Peyer's patch (tissue), 4 donors: ENCODE results near the gene RNF114. TPM values are rescaled to one million over a fixed set of nuclear protein-coding genes. Genes with fewer than 3 reads are reported as not detected.

Source experiments
- DNase-seq, 3 donors: peaks; one replicate each; pipeline ENCODE4 v3.0.0-alpha.2; 2017 to 2019
- H3K27ac ChIP-seq, 4 donors: fragments of 200-600 bp; sonication (generic); one replicate each; pipeline ENCODE4 v1.5.1; 2016 to 2019
- H3K27me3 ChIP-seq, 2 donors: fragments of 200-600 bp; sonication (generic); one replicate each; pipeline ENCODE4 v1.5.1; 2019
- H3K36me3 ChIP-seq, 3 donors: fragments of 200-600 bp; sonication (generic); one replicate each; pipeline ENCODE4 v1.5.1; 2016 to 2019
- H3K4me1 ChIP-seq, 4 donors: fragments of 200-600 bp; sonication (generic); one replicate each; pipeline ENCODE4 v1.5.1; 2016 to 2019
- H3K4me3 ChIP-seq, 4 donors: fragments of 200-600 bp; sonication (generic); 1 replicate in 3 of 4; 2 replicates in 1 of 4; pipeline ENCODE4 v1.5.1; 2016 to 2019; ENCODE audit warnings: mild to moderate bottlenecking in 1 of 4
- H3K9me3 ChIP-seq, 4 donors: fragments of 200-600 bp; sonication (generic); one replicate each; pipeline ENCODE4 v1.5.1; 2016 to 2019; ENCODE audit warnings: mild to moderate bottlenecking in 1 of 4
- POLR2A ChIP-seq, 2 donors: fragments of 450-650 bp; IDR thresholded peaks; one replicate each; pipeline ENCODE4 v1.5.1; 2017; ENCODE audit warnings: antibody characterized with exemption in 2 of 2, mild to moderate bottlenecking in 2 of 2, moderate library complexity in 2 of 2
- total RNA-seq, 4 donors: library from RNA; depleted of rRNA; stranded (reverse); fragments of >200 nt; gene quantifications; one replicate each; pipeline ENCODE4 v1.1.0, GENCODE V29; 2016
- TF ChIP-seq, protein P1 (sequence below), 6 experiments: fragments of 450-650 bp in 4 of 6; fragments of 200-600 bp in 2 of 6; sonication (generic) in 1 of 6; IDR thresholded peaks; one replicate each; pipeline ENCODE4 v1.5.1; 2017 to 2019; ENCODE audit warnings: antibody characterized with exemption in 6 of 6, mild to moderate bottlenecking in 3 of 6, moderate library complexity in 1 of 6

RNF114 gene
- total RNA-seq, 4 donors from 2014 or later, result 205 to 275 (median 259) TPM

DNA sequence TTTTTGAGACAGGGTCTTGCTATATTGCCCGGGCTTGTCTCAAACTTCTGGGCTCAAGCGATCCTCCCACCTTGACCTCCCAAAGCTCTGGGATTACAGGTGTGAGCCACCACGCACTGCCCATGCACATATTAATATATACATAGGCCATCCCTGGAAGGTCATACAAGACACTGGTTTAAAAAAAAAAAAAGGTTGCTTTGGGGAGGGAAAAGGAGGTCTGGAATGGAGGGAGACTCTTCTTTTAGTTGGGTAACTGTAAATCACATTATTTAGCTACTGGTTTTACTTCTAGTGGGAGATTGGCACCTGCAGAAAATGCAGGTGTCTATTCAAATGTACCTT, 42.5 kb downstream of the RNF114 start:
- DNase-seq, result no peak
- no peak overlapping the region for H3K27ac ChIP-seq
- H3K9me3 ChIP-seq, result no peaks in the 10 kb centered on the region
- H3K4me1 ChIP-seq, result peaks cover 3 to 24% (median 15%) of the 10 kb centered on the region in 4 donors
- TF ChIP-seq POLR2A (IDR thresholded peaks at IDR 0.05), result no peak
- TF ChIP-seq, protein P1, sequence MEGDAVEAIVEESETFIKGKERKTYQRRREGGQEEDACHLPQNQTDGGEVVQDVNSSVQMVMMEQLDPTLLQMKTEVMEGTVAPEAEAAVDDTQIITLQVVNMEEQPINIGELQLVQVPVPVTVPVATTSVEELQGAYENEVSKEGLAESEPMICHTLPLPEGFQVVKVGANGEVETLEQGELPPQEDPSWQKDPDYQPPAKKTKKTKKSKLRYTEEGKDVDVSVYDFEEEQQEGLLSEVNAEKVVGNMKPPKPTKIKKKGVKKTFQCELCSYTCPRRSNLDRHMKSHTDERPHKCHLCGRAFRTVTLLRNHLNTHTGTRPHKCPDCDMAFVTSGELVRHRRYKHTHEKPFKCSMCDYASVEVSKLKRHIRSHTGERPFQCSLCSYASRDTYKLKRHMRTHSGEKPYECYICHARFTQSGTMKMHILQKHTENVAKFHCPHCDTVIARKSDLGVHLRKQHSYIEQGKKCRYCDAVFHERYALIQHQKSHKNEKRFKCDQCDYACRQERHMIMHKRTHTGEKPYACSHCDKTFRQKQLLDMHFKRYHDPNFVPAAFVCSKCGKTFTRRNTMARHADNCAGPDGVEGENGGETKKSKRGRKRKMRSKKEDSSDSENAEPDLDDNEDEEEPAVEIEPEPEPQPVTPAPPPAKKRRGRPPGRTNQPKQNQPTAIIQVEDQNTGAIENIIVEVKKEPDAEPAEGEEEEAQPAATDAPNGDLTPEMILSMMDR (IDR thresholded peaks at IDR 0.05), result no peak
- H3K36me3 ChIP-seq, result no peaks in the 10 kb centered on the region
- H3K4me3 ChIP-seq, result no peak overlapping the region
- no peaks in the 10 kb centered on the region for H3K27me3 ChIP-seq

DNA sequence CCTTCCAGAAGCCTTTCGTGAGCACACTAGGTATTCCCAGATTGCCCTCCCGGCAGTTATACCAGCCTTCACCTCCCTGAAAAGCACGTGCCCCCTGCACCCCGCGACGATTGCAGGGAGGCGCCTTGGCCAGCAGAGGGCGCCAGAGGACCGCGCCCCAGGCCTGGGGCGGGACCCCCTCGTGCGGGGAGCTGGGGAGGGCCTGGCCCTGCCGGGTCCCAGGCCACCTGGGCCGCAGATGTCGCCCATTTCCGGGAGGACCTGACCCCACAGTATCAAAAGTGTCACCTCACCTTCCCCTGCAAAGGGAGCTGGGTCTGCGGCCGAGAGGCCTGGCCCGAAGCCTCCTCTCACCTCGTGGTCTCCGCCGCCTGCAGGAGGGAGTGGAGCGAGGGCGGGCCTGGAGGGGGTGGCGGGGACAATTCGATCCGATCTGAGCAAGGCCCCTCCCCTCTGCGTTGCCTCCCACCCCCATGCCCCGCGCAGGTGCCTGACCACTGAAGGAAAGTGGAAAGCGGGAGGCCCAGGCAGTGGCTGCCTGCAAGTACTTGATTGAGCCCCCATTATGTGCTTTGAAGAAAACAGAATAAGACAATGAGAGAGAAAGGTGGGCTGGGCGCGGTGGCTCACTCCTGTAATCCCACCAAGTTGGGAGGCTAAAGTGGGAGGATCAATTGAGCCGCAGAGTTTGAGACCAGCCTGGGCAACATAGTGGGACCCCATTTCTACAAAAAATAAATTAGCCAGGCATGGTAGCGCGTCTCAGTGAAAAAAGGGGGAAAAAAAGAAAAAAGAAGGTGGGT, 43.0 kb downstream of the RNF114 start:
- TF ChIP-seq, protein P1 (IDR thresholded peaks at IDR 0.05), result peak; percentile 92 to 99 (median 96)
- no peak for TF ChIP-seq POLR2A (IDR thresholded peaks at IDR 0.05)
- Histone ChIP-seq H3K9me3 (no peaks in the 10 kb centered on the region), H3K4me1 (peaks cover 3 to 28% (median 15%) of the 10 kb centered on the region in 4 donors), H3K4me3 (peak overlapping the region in 3 of 4 donors; percentile 23 to 34 (median 26)), H3K27me3 (no peaks in the 10 kb centered on the region), H3K27ac (no peak overlapping the region), H3K36me3 (no peaks in the 10 kb centered on the region)
- DNase-seq, result peak; percentile 39 to 71 (median 68)

DNA sequence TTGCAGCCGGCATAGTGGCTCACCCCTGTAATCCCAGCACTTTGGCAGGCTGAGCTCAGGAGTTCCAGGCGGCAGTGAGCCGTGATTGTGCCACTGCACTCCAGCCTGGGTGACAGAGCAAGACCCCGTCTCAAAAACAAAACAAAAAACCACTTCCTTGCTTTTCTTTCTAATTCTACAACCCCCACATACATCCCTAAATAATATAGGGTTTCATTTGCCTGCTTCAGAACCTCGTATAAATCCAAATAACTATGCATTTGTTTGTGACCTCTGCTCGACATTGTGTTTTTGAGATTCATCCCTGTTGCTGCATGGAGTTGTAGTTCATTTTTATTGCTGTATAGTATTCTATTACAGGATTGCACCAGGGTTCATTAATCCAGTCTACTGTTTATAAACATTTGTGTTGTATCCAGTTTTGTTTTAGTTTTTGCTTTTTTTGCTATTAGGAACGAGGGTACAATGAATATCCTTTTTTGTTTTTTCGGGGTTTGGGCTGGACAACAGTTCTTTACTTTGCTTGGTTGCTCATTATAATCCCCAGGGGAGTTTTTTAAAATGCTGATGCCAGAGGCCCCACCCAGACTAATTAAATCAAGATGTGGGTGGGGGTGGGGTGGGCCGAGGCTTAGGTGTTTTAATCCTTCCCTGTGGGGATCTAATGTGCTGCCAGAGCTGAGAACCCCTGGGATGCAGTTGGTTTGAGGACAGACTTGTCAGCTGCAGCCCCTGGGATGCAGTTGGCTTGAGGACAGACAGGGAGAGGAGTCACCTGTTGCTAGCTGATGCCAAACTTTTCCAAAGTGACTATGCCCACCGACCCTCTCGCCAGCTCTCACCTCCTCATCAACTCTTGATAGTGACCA, 44.2 kb downstream of the RNF114 start:
- H3K27me3 ChIP-seq, result no peaks in the 10 kb centered on the region
- no peaks in the 10 kb centered on the region for H3K9me3 ChIP-seq
- no peak overlapping the region for H3K27ac ChIP-seq
- H3K4me1 ChIP-seq, result peaks cover 3 to 28% (median 15%) of the 10 kb centered on the region in 4 donors
- TF ChIP-seq POLR2A (IDR thresholded peaks at IDR 0.05), result no peak
- no peak for DNase-seq
- H3K4me3 ChIP-seq, result no peak overlapping the region
- H3K36me3 ChIP-seq, result no peaks in the 10 kb centered on the region

DNA sequence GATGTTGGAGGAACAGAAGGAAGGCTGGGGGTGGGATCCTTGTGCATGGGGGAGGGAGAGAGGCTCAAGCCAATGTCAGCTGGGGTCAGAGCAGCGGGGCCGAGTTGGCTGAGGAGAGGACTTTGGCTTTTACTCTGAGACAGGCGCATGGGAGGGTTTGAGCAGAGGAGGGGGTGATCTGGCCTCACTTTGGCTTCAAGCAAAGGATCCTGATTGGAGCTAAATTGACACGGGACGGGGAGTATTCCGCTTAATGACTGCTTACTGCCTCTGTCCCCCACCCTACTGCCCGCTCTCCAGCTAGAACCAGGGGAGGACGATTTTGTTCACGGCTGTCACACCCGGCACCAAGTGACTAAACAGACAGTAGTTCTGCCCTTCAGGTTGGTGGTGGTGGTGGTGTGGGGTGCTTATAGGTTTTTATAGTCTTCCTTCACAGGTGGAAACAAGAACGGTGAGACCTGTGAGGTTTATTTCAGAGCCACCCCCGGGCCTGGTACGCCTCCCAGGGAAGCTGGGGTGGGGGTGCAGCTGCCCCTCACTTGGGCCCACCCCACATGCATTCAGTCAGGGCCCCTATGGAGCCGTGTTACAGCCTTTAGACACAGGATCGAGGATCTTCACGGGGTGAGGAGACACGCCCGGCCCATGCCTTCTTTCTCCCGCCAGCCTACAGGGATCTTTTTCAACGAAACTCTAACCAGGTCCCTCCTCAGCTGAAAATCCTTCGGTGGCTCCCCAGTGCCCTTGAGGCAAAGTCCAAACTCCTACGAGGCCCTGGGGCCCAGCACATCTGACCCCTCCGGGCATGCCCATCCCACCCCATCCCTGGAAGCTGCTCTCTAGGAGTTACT, 45.2 kb downstream of the RNF114 start:
- no peak for DNase-seq
- no peaks in the 10 kb centered on the region for H3K36me3 ChIP-seq
- H3K27me3 ChIP-seq, result no peaks in the 10 kb centered on the region
- TF ChIP-seq POLR2A (IDR thresholded peaks at IDR 0.05), result no peak
- TF ChIP-seq, protein P1 (IDR thresholded peaks at IDR 0.05), result no peak
- H3K9me3 ChIP-seq, result no peaks in the 10 kb centered on the region
- H3K4me3 ChIP-seq, result no peak overlapping the region
- peaks cover 3 to 28% (median 15%) of the 10 kb centered on the region in 4 donors for H3K4me1 ChIP-seq
- no peak overlapping the region for H3K27ac ChIP-seq

DNA sequence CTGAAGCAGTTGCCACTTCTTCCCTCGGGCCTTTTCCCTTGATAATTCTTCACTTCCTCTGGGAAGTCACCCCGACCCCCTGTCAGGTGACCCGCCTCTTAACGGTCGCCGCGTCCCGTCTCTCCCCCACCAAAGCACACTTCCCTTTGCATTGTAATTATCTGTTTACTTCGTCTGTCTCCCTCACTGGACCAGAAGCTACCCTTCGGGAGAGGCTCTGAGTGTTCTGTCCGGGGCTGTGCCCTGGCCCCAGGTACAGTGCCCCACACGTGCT, 45.8 kb downstream of the RNF114 start:
- Histone ChIP-seq H3K9me3 (no peaks in the 10 kb centered on the region), H3K36me3 (no peaks in the 10 kb centered on the region), H3K4me1 (peaks cover 3 to 28% (median 15%) of the 10 kb centered on the region in 4 donors), H3K27me3 (no peaks in the 10 kb centered on the region), H3K27ac (peak overlapping the region in 1 of 4 donors; percentile 66), H3K4me3 (peak overlapping the region in 3 of 4 donors; percentile 46 to 61 (median 56))
- TF ChIP-seq POLR2A (IDR thresholded peaks at IDR 0.05), result no peak
- TF ChIP-seq, protein P1 (IDR thresholded peaks at IDR 0.05), result no peak
- no peak for DNase-seq
